ENCODE measurements around the gene ARHGEF7.
"Not testable (repeated sequence)": the region's sequence is repeated elsewhere in the genome, so short reads cannot be mapped to it uniquely, and the experiment has no call there.

ARHGEF7 gene, protein sequence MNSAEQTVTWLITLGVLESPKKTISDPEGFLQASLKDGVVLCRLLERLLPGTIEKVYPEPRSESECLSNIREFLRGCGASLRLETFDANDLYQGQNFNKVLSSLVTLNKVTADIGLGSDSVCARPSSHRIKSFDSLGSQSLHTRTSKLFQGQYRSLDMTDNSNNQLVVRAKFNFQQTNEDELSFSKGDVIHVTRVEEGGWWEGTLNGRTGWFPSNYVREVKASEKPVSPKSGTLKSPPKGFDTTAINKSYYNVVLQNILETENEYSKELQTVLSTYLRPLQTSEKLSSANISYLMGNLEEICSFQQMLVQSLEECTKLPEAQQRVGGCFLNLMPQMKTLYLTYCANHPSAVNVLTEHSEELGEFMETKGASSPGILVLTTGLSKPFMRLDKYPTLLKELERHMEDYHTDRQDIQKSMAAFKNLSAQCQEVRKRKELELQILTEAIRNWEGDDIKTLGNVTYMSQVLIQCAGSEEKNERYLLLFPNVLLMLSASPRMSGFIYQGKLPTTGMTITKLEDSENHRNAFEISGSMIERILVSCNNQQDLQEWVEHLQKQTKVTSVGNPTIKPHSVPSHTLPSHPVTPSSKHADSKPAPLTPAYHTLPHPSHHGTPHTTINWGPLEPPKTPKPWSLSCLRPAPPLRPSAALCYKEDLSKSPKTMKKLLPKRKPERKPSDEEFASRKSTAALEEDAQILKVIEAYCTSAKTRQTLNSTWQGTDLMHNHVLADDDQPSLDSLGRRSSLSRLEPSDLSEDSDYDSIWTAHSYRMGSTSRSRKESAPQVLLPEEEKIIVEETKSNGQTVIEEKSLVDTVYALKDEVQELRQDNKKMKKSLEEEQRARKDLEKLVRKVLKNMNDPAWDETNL

DNA sequence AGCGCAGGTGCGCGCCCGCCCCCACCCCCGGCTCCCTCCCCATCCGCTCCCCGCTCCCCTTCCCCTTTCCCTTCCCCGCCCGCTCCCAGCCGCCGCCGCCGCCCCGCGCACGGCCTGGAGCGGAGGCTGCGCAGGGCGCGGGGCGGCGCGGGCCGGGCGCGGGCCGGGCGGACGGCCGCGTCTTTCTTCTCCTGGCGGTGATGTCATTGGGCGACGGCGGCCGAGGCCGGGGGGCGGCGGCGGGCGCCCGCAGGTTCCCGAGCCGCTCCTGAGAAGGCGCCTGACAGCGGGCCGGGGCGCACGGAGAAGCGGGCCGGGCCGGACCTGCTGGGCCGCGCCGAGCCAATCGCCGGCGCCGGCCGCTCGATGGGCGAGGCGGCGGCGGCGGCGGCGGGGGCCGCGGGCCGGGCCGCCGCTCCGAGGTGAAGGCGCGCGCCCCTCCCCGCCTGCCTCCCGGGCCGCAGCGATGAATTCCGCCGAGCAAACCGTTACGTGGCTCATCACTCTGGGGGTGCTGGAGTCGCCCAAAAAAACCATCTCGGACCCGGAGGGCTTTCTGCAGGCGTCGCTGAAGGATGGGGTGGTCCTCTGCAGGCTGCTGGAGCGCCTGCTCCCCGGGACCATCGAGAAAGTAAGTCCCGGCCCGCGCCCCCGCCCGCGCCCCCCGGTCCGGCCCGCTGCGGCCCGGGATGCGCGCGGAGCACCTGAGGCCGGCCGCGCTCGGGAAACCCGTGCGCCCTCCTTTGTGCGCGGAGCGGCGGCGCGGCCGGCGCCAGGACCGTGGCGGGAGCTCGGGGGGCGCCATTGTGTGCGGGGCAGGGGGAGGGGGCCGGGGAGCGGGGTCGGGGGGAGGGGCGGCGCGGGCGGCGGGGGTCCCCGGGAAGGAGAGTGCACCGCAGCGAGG is at the start of gene ARHGEF7:
TSS of gene ARHGEF7 (plus strand) at position 250 of the 904 bp plus-strand sequence. CDS start at position 467, 217 bp downstream.
- peak; percentile 13 for DNase-seq

DNA sequence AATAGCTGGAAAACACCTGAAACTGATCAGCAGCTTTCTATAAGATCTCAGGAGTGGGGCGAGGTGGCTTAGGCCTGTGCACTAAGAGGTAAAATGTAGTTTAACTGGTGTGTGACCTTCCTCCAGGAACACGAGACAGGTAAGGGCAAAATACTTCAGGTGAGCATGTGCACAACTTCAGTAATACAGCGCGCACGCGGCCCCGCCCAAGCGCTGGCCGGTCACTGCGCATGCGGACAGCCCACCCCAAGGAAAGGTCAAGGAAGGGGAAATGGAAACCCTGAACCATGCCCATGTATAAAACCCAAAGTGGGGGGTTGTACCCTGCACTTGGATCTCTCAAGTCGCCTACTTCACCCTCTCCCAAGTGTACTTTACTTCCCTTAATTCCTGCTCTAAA is 49.4 kb upstream of the ARHGEF7 start:
- DNase-seq, result no peak

DNA sequence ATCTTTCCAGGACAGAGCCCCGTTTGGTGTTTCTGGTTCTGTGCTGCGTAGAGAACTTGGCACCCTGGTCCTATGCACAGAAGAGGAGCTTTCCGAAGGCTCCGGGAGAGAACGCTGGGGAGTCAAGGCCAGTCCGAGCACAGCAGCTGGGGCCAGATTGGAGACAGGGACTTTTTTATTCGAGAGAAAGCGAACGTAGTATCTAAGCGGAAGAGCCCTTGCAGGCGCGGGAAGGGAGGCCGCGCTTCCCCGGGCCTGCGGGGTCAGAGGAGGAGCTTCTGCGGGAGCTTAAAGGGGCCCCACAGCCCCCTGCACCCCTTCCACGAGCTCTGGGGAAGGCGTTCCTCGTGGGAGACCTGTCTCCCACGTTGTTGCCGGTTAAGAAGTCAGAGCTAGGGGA is 48.6 kb upstream of the ARHGEF7 start:
- no peak for DNase-seq

DNA sequence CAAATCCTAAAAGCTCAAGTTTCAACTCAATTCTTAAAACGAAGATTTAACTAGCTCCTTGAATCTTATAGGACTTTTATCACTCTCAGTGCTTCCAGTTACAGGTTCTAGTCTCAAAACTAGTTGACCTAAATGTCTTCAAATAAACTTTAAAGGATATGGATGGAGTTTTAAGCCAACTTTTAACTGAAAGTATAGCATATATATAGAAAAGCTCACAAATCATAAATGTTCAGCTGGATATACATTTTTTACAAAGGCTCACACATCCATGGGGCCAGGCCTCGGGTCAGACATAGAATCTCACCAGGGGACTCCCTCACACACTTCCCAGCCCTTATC is 47.1 kb upstream of the ARHGEF7 start:
- DNase-seq, result no peak

DNA sequence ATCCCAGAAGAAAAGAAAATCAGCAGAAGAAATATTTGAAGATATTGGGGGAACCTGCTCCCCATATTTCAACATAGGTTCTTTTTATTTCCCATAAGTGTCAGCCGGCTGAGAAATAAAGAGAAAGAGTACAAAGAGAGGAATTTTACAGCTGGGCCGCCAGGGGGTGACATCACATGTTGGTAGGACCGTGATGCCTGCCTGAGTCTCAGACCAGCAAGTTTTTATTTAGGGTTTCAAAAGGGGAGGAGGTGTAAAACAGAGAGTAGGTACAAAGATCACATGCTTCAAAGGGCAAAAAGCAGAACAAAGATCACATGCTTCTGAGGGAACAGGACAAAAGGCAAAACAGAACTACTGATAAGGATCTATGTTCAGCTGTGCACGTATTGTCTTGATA is 44.0 kb upstream of the ARHGEF7 start:
- not testable (repeated sequence) for DNase-seq

DNA sequence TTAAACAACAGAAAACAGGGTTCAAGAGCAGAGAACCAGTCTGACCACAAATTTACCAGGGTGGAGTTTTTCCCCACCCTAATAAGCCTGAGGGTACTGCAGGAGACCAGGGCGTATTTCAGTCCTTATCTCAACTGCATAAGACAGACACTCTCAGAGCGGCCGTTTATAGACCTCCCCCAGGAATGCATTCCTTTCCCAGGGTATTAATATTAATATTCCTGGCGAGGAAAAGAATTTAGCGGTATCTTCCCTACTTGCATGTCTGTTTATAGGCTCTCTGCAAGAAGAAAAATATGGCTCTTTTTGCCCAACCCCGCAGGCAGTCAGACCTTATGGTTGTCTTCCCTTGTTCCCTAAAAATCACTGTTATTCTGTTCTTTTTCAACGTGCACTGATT is 43.6 kb upstream of the ARHGEF7 start:
- DNase-seq, result not testable (repeated sequence)

DNA sequence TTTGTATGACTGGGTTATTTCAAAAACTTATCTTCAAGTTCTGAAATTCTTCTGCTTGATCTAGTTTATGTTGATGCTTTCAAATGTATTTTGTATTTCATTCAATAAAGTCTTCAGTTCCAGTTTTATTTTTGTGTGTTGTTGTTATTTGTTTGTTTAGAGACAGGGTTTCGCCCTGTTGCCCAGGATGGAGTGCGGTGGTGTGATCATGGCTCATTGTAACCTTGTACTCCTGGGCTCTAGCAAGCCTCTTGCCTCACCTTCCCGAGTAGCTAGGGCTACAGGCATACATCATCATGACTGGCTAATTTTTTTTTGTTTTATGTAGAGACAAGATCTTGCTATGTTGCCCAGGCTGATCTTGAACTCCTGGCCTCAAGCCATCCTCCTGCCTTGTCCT is 40.3 kb upstream of the ARHGEF7 start:
- no peak for DNase-seq

DNA sequence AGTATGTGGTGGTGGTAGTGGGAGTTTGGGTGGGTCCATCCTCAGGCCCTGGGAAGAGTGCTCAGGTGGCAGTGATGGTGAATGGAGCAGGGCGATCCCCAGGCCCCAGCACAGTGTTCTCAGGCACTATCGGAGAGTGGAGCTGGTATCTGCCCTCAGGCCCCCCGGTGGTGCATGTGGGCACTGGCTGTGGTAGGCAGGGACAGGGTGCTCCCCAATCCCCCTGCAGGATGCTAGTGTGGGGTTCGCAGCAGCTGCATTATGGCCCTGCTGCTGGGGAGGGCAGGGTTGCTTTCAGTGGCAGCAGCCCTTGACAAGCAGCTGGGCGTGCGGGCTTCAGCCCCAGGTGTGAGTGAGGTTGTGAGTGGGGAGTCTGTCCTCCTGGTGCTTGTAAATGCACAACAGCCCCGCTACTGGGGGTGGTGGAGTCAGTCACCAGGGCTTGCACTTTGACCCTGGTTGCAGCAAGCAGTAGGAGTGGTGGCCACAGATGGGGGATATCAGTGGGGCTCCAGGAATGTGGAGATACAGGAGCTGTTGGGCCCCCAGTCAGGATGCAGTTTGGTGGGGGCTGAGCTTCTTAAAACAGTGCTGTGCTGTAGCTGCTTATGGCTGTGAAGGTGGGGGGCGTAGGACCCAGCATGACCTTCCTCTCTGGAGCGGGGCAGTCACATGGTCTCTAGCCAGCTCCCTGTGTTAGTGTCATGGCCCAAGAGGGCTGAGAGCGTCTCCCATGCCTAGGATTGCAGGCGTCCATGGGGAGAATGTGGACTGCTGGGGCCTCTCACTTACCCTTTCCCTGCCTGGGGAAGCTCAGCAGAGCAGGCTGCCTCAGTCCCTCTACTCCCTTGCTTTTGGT is 38.7 kb upstream of the ARHGEF7 start:
- no peak for DNase-seq

DNA sequence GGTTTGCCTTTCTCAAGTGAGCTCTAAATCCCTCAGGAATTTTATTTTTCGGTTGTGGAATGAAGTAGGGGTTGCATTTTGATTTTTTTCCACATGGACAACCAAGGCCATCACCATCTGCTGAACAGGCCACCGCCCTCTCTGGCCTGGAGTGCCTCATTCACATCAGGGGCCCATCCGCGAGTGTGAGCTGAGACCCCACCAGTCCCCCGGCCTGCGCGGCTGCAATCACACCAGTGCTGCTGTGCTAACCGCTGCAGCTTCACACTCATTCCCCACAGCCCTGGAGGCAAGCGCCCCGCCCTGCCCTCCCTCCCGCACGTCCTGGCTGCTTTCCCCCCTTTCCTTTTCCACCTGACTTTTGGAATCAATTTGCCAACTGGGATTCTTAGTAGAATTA is 35.7 kb upstream of the ARHGEF7 start:
- no peak for DNase-seq

DNA sequence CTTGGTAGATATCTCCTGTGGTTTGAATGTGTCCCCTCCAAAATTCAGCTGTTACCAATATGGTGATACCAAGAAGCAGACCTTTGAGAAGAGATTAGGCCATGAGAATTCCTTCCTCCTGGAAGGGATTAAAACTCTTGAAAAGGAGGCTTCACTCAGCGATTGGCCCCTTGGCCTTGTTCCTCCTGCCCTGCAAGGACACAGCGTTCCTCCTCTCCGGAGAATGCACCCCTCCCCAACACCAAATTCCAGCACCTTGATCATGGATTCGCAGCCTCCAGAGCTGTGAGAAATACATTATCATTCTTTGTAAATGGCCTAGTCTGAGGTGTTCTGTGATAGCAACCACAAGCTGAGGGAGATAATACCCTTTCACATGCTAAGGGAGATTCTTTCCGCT is 34.5 kb upstream of the ARHGEF7 start:
- no peak for DNase-seq

DNA sequence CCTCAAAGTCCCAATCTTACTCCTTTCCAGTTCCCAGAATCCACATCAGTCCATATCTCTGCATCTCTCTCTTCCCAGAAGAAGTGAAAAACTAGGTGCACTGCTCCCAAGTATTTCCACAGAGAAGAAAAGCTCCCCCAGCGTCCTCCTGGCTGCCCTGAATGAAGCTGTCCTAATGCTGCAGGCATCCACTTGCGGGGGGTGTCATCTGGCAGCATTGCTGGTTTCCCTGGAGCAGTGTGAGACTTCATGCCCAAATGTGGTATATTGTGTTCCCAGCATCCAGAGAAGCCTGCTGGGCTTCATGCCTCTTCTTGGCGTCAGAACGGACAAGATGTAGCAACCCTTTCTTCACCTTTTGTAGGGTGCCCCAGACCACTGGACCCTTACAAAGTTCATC is 32.9 kb upstream of the ARHGEF7 start:
- no peak for DNase-seq

DNA sequence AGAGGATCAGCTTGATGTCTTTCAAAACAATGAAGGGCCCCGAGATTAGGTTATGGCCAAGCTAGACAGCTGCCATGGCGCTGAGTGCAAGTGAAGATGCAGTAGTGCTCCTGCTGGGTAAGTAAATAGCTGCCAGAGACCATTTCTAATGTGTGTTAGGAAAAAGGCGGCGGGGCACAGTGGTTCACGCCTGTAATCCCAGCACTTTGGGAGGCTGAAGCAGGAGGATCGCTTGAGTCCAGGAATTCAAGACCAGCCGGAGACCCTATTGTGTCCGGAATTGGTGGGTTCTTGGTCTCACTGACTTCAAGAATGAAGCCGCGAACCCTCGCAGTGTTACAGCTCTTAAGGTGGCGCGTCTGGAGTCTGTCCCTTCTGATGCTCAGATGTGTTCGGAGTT is 32.3 kb upstream of the ARHGEF7 start:
- DNase-seq, result not testable (repeated sequence)

DNA sequence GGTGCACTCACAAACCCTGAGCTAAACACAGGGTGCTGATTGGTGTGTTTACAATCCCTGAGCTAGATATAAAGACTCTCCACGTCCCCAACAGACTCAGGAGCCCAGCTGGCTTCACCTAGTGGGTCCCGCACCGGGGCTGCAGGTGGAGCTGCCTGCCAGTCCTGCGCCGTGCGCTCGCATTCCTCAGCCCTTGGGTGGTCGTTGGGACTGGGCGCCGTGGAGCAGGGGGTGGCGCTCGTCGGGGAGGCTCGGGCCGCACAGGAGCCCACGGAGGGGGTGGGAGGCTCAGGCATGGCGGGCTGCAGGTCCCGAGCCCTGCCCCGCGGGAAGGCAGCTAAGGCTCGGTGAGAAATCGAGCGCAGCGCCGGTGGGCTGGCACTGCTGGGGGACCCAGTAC is 31.4 kb upstream of the ARHGEF7 start:
- DNase-seq, result not testable (repeated sequence)

DNA sequence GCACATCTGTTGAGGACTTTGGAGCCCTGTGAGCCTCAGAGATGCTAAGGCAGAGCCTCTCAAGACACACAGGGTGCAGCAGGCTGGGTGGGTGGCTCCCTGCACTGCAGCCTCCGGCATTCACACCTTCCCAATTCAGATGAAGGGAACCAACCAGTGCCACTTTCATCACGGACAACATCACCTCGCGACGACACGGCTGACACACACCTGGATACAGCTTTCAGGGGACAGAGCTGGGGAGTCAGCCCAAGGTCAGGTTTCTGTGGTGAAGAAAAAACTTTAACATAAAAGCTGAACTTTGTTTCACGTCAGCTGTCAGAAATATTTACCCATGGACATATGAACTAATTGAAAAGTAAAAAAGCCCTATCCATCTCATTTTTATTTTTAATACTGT is 24.9 kb upstream of the ARHGEF7 start:
- DNase-seq, result no peak

DNA sequence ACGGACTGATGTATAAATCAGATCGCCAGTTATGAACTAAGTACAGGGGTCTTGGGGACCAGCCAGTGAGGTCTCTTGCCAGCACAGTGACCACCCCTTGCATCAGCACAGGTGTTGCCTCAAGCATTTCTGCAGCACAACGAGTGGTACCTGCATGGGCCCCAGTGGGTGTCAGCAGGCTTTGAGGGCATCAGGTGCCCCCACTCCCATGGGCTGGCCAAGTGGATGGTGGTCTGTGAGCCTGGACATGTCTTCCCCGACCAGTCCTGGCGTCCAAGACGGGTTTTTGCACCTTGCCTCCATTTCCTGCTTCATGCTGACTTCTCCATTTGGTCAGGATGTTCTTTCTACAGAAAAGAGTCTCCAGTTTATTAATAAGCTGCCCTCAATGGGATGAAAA is 22.4 kb upstream of the ARHGEF7 start:
- no peak for DNase-seq

DNA sequence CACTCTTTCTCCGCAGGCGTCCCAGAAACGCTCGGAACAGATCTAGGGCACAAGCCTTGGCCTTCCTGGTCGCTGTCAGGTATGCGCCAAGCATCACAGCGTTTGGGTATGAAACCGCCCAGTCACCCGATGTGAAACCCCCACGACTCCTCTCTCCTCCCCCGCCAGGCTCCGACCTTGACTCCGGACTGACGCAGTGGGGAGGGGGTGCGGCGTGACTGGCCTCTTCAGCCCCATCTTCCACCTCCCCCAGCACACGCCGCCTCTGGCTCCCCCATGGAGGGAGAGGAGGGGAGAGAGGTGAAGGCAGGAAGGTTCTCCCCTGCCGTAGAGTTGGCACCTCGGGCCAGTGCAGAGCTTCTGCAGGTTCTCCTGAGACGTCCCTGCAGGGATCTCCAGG is 22.0 kb upstream of the ARHGEF7 start:
- DNase-seq, result no peak

DNA sequence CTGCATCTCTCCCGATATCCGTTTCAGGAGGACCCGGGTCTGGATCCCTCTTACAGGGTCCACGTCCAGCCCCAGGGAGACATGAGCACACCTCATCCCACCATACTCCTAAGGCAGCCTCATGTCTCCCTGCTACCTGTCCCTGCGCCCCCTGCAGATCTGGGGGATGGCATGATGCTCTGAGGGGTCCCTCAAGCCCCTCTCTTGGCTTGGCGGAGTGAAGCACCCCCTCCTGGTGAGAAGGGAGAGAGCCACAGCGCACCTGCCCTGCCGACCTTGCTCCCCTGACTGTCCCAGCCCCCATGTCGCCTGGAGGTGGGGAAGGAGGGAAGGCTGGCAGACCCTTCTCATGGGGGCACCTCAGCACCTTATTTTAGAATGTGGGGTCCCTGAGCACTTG is 21.5 kb upstream of the ARHGEF7 start:
- no peak for DNase-seq

DNA sequence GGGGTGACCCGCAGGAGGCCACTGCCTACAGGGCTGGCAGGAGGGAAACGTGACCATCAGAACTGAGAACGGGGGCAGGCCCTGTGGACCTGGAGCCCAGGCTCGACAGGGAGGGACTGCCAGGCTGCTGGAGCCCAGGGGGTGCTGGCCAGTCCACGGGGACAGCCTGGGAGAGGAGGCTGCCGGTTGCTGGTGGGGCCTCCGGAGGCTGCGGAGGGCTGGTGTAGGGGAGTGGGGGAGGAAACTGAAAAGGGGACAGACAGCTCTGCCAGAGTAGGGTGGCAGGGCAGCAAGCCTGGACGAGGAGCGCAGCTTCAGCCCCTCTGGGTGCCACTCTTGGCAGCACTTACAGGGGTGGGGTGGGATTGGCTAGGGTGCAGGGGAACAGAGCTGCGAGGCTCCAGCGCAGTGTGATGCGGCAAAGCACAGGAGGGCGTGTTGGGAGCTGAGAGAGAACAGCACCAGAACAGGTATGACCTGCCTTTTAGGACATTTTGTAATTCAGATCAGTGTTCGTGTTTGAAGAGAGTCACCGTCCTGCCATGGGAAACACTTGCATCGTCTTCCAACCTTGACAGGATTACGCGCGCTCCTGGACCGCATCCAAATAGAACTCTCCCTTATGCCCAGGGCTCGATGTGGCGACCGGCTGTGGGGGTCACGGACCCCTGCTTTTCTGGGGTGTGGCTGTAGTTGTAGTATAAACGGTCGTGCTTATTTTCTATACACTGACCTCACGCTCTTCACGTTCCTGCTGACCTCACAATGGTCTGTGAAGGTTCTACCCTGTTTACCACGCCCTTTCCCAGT is 19.9 kb upstream of the ARHGEF7 start:
- DNase-seq, result no peak

DNA sequence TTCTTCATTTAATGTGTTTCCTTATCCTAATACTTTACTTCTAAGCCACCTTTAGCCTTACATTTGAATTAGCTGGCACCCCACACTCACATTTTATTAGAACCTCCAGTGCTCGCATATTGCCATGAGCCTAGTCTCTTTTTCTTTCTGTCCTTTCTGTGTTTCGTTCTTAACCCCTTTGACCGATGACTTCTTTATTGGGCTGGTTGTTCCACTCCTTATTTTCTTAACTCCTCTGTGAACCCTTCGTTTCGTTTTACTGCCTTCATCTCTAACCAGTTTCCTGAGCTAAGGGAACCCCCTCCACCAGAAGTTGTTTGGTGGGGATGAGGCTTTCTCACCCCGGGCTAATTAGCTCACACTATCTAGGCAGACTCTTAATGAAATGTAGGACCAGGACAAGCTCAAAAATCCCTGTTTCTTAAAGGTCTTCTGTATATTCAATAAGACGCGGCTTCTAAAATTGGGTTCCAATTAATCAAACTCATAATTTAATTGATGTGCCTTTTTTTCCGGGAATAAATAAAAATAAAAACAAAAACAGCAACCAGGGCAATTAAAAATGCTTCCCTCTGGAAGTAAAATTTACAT is 19.1 kb upstream of the ARHGEF7 start:
- no peak for DNase-seq

DNA sequence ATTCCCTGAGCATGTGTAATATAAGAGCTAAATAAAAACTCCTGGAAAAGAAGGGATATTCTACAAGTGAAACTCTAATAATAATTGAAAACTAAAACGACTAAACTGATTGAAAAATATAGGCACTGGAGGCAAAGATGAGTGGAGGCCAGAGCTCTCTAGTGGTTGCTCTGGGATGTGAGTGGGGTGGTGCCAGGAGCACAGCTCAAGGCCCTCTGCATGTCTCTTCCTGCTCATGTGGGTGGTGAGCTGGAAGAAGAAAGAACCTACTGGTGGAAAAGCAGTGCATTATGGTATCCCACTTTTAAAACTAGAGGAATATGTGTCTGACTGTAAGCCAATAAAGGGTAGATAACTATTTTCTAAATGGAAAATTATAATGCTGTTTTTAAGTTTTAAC is 15.8 kb upstream of the ARHGEF7 start:
- no peak for DNase-seq

DNA sequence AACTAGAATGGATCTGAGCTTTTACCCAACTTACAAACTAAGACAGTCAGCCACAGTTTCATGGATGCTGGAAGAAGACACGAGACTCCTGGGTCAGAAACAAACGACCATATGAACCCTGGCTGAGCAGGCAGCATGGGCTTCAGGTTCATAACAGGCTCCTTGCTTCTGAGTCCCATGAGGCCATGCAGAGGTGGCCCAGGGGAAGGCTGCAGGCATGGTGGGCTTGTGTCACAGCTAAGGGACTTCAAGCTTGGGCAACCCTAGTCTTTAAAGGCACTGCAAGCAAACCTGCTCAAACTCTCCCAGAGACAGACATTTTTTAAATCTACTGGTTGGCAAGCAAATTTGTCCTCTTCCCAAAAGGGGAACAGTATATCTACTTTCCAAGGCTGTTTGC is 5.1 kb upstream of the ARHGEF7 start:
- DNase-seq, result no peak

Measured in CD4-positive, alpha-beta T cell treated with Interleukin-17A for 4 hours (primary cell).